Loucy (cell line): ENCODE data around the gene ACBD3.

ENCODE experiments used
- EZH2phosphoT487 ChIP-seq: fragments of 200-600 bp; IDR thresholded peaks from 2 replicates; pipeline ENCODE4 v1.6.1; 2018; ENCODE audit warnings: antibody characterized with exemption, mild to moderate bottlenecking, moderate library complexity, borderline replicate concordance
- TF ChIP-seq, protein P1 (sequence below): fragments of 200-600 bp; sonication (generic); conservative IDR thresholded peaks from 2 replicates; pipeline ENCODE4 v1.5.1; 2014; ENCODE audit warnings: mild to moderate bottlenecking, antibody characterized with exemption, low read length

DNA sequence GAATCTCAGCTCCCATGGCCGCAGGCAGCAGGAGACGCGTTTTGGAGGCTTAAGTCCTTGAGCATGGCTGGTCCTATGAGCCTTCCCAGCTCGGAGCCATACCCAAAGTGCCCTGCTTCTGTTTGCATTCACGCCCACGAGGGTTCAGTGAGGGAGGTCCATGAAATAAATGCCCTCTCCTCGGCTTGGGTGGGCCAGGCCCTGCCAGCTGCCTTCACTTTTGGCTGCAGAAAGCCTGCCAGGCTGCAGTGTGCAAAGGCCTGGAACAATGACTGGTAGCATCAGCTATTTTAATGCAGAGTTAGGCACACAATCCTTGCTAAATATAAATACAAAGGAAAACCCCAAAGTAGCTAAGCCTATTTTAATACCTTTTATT, 74.7 kb downstream of the ACBD3 start:
- TF ChIP-seq, protein P1, sequence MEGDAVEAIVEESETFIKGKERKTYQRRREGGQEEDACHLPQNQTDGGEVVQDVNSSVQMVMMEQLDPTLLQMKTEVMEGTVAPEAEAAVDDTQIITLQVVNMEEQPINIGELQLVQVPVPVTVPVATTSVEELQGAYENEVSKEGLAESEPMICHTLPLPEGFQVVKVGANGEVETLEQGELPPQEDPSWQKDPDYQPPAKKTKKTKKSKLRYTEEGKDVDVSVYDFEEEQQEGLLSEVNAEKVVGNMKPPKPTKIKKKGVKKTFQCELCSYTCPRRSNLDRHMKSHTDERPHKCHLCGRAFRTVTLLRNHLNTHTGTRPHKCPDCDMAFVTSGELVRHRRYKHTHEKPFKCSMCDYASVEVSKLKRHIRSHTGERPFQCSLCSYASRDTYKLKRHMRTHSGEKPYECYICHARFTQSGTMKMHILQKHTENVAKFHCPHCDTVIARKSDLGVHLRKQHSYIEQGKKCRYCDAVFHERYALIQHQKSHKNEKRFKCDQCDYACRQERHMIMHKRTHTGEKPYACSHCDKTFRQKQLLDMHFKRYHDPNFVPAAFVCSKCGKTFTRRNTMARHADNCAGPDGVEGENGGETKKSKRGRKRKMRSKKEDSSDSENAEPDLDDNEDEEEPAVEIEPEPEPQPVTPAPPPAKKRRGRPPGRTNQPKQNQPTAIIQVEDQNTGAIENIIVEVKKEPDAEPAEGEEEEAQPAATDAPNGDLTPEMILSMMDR = no peak
- no peak for TF ChIP-seq EZH2phosphoT487
